ENCODE results near the gene NFATC1. TPM values are rescaled to one million over a fixed set of nuclear protein-coding genes. Genes with fewer than 3 reads are reported as not detected.

NFATC1 gene
- total and polyA plus RNA-seq, 2 donors from 2014 or later = 4.3 to 17.2 TPM

DNA sequence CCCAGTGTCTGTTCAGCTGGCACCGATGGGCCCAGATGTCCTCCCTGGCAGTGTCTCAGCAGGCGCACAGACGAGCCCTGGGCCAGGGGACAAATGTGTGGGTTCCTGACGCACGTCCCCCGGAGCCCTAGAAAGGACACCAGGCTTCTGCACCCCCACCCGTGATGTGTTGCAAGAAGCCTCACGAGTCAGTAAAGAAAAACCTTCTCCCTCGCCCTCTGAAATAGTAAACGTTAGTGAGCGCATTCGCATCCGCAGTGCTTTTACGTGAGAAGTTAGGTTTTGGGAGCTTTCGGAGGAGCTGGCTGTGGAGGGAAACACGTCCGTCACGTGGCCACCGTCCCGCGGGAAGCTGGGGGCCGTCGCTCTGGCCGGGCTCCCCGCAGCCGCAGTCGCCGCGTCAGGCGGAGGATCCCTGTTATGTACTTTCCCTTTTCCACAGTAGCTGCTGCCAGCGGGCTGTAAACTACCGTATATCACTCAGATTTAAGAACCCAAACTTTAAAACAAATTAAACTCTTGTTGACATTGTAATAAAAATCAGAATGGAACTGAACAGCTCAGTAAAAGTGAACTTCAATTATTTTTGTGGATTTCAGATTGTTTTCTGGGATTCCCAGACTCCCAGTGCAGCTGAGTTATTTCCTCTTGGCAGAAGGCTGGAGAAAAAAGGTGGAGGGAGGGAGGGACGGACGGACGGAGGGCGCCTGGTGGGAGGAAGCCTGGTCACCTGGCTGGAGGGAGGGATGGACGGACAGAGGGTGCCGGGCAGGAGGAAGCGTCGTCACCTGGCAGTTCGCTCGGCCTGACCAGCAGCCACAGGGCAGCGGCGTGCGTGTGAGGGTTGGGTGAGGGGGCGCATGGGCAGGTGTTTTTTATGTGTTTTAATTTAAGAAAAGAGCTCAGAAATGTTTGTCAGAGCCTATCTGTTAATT is 112.1 kb downstream of the NFATC1 start:
- peak overlapping the region in 2 of 3 donors; percentile 46 to 58 for H3K9ac ChIP-seq (ENCODE audit: low read length in 3 of 3)
- peaks cover 3 to 20% (median 4%) of the 10 kb centered on the region in 3 donors for H3K4me1 ChIP-seq (ENCODE audit: control insufficient read depth in 2 of 3, insufficient read depth in 2 of 3, low read depth in 1 of 3, low read length in 3 of 3)
- peak; percentile 75 to 94 (median 89) for DNase-seq
- H3K27me3 ChIP-seq (ENCODE audit: control insufficient read depth, insufficient read depth, low read length) = no peaks in the 10 kb centered on the region
- peak overlapping the region in 2 of 3 donors; percentile 53 to 60 for H3K4me3 ChIP-seq (ENCODE audit: low read length in 3 of 3)
- FAIRE-seq = no peak
- TF ChIP-seq, protein P1, sequence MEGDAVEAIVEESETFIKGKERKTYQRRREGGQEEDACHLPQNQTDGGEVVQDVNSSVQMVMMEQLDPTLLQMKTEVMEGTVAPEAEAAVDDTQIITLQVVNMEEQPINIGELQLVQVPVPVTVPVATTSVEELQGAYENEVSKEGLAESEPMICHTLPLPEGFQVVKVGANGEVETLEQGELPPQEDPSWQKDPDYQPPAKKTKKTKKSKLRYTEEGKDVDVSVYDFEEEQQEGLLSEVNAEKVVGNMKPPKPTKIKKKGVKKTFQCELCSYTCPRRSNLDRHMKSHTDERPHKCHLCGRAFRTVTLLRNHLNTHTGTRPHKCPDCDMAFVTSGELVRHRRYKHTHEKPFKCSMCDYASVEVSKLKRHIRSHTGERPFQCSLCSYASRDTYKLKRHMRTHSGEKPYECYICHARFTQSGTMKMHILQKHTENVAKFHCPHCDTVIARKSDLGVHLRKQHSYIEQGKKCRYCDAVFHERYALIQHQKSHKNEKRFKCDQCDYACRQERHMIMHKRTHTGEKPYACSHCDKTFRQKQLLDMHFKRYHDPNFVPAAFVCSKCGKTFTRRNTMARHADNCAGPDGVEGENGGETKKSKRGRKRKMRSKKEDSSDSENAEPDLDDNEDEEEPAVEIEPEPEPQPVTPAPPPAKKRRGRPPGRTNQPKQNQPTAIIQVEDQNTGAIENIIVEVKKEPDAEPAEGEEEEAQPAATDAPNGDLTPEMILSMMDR (IDR thresholded peaks at IDR 0.05; ENCODE audit: borderline replicate concordance, extremely low read depth, insufficient read depth) = no peak
- intact Hi-C loops (cut with DNase I) = no loop called here
- peak overlapping the region; percentile 89 to 90 for H3K27ac ChIP-seq (ENCODE audit: low read depth in 2 of 2, low read length in 2 of 2)
- no peaks in the 10 kb centered on the region for H3K9me3 ChIP-seq (ENCODE audit: control insufficient read depth in 2 of 3, insufficient read depth in 1 of 3, low read length in 3 of 3)
- no peaks in the 10 kb centered on the region for H3K36me3 ChIP-seq (ENCODE audit: control insufficient read depth in 2 of 3, insufficient read depth in 3 of 3, low read length in 3 of 3)

DNA sequence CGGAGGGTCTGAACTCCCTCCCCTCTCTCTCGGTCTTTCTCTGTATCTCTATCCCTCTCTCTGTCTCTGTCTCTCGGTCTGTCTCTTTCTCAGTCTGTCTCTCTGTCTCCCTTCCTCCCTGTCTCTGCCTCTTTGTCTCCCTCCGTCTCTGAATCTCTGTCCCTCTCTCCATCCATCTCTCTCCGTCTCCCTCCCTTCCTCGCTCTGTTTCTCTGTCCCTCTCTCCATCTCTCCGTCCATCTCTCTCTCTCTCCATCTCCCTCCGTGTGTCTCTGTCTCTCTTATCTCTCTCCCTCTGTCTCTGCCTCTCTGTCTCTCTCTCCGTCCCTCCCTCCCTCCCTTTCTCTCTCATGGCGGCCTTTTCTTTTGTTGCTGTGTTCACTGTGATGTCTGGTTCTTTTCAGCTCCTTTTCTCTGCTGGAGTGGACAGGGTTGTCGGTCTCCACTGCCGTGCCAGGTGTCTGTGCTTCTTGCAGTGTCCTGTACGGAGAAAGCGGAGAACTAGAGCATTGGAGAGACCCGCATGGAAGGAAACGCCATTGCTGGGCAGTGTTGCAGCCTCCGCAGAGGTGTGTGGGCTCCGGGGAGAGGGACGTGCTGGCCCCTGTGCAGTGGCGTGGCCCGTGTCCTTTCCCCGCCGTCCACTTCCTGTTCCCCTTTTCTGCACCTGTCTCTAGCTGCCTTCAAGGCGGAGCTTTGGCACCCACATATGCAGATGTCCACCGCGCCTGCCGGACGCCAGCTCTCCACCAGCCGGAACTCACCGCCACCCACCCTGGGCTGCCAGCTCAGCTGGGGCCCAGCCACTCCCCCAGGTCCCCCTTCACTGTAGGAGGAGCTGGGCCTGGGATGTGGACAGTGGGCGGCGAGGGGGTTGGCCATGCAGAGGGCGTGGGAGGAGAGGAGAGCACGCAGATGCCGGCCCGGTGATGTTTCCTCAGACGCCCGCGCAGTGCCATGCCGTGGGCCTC is 113.1 kb downstream of the NFATC1 start:
- FAIRE-seq (no peak), DNase-seq (peak in 4 of 5 donors; percentile 54 to 80 (median 71))
- no peak overlapping the region for H3K4me3 ChIP-seq (ENCODE audit: low read length in 3 of 3)
- no peaks in the 10 kb centered on the region for H3K36me3 ChIP-seq (ENCODE audit: control insufficient read depth in 2 of 3, insufficient read depth in 3 of 3, low read length in 3 of 3)
- peak overlapping the region in 1 of 3 donors; percentile 22 for H3K9ac ChIP-seq (ENCODE audit: low read length in 3 of 3)
- H3K4me1 ChIP-seq (ENCODE audit: control insufficient read depth in 2 of 3, insufficient read depth in 2 of 3, low read depth in 1 of 3, low read length in 3 of 3) = peaks cover 3 to 20% (median 4%) of the 10 kb centered on the region in 3 donors
- intact Hi-C loops (cut with DNase I) = no loop called here
- TF ChIP-seq, protein P1 (IDR thresholded peaks at IDR 0.05; ENCODE audit: borderline replicate concordance, extremely low read depth, insufficient read depth) = no peak
- H3K9me3 ChIP-seq (ENCODE audit: control insufficient read depth in 2 of 3, insufficient read depth in 1 of 3, low read length in 3 of 3) = no peaks in the 10 kb centered on the region
- no peaks in the 10 kb centered on the region for H3K27me3 ChIP-seq (ENCODE audit: control insufficient read depth, insufficient read depth, low read length)
- H3K27ac ChIP-seq (ENCODE audit: low read depth in 2 of 2, low read length in 2 of 2) = peak overlapping the region in 1 of 2 donors; percentile 81

DNA sequence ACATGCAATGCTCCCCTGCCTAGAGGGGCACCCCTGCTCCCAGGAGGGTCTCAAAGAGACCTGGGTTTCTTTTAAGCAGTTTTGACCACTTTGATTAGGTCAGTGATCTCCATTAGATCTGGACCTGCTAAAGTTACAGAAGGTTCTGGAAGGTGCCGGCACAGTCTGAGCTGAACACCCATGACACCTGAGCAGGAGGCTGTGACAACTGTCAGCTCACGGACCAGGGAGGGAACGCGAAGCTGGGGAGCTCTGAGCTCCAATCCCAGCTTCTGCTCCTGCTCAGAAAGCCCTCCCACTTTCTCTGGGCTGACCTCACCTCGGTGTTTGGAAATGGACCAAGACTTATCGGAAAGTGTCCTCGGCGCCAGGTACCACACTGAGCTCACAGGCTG is 113.8 kb downstream of the NFATC1 start:
- intact Hi-C loops (cut with DNase I) = no loop called here
- TF ChIP-seq, protein P1 (IDR thresholded peaks at IDR 0.05; ENCODE audit: borderline replicate concordance, extremely low read depth, insufficient read depth) = no peak
- no peak overlapping the region for H3K27ac ChIP-seq (ENCODE audit: low read depth in 2 of 2, low read length in 2 of 2)
- H3K36me3 ChIP-seq (ENCODE audit: control insufficient read depth in 2 of 3, insufficient read depth in 3 of 3, low read length in 3 of 3) = no peaks in the 10 kb centered on the region
- DNase-seq = peak in 1 of 5 donors; percentile 34
- no peak for FAIRE-seq
- no peaks in the 10 kb centered on the region for H3K27me3 ChIP-seq (ENCODE audit: control insufficient read depth, insufficient read depth, low read length)
- H3K9ac ChIP-seq (ENCODE audit: low read length in 3 of 3) = no peak overlapping the region
- H3K4me1 ChIP-seq (ENCODE audit: control insufficient read depth in 2 of 3, insufficient read depth in 2 of 3, low read depth in 1 of 3, low read length in 3 of 3) = peaks cover 3 to 20% (median 4%) of the 10 kb centered on the region in 3 donors
- H3K4me3 ChIP-seq (ENCODE audit: low read length in 3 of 3) = no peak overlapping the region
- no peaks in the 10 kb centered on the region for H3K9me3 ChIP-seq (ENCODE audit: control insufficient read depth in 2 of 3, insufficient read depth in 1 of 3, low read length in 3 of 3)

Data from kidney (tissue), 14 donors.